T-cell (primary cell): ENCODE data around the gene TRIM10. TPM values are rescaled to one million over a fixed set of nuclear protein-coding genes. Genes with fewer than 3 reads are reported as not detected.

ENCODE experiments used
- ATAC-seq, 4 experiments: fragments of 200-7000 bp in 3 of 4; fragments of 150-1000 bp in 1 of 4; cut with Tn5 transposase; replicated peaks in 1 of 4; 1 replicate in 3 of 4; 2 replicates in 1 of 4; pipeline ENCODE4 v1.10.0; 2021; ENCODE audit warnings: moderate library complexity in 3 of 4, mild to moderate bottlenecking in 2 of 4, moderate number of reproducible peaks in 1 of 4
- CTCF ChIA-PET, 2 donors: fragments of 300-600 bp; sonication (Branson Sonifier 250); formaldehyde crosslinking; loops; one replicate each; lab custom pipeline; 2022; ENCODE audit warnings: antibody characterized with exemption in 2 of 2; lab: Charles Lee
- POLR2A ChIA-PET, 2 donors: fragments of 300-600 bp; sonication (Branson Sonifier 250); formaldehyde crosslinking; loops; one replicate each; lab custom pipeline; 2022; ENCODE audit warnings: antibody characterized with exemption in 2 of 2; lab: Charles Lee
- DNase-seq, 35 experiments: peaks; one replicate each; pipeline versions ENCODE4 v3.0.0 to v3.0.0-alpha.2; 2013 to 2023
- H3K27ac ChIP-seq: one replicate; pipeline ENCODE4 v1.5.1; 2013; ENCODE audit warnings: low read length
- H3K27me3 ChIP-seq, 2 experiments: replicated peaks in 1 of 2; 1 replicate in 1 of 2; 2 replicates in 1 of 2; pipeline versions ENCODE4 v1.6.1 to v1.7.0; 2013; ENCODE audit warnings: low read length in 1 of 2, mixed read lengths in 1 of 2; ENCODE audit not compliant: control insufficient read depth in 2 of 2, insufficient read depth in 2 of 2; ENCODE audit errors: extremely low read depth in 1 of 2
- H3K36me3 ChIP-seq, 2 donors: 1 replicate in 1 of 2; 2 replicates in 1 of 2; pipeline versions ENCODE4 v1.6.1 to v1.7.0; 2013; ENCODE audit warnings: low read length in 1 of 2; ENCODE audit not compliant: control insufficient read depth in 2 of 2, insufficient read depth in 1 of 2; ENCODE audit errors: extremely low read depth in 1 of 2
- H3K4me1 ChIP-seq, 2 experiments: 1 replicate in 1 of 2; 2 replicates in 1 of 2; pipeline versions ENCODE4 v1.6.1 to v1.7.0; 2013; ENCODE audit warnings: low read length in 2 of 2, mixed read lengths in 1 of 2; ENCODE audit not compliant: insufficient read depth in 2 of 2, control insufficient read depth in 1 of 2; ENCODE audit errors: extremely low read depth in 1 of 2
- H3K4me3 ChIP-seq, 2 donors: 1 replicate in 1 of 2; 2 replicates in 1 of 2; pipeline versions ENCODE4 v1.5.1 to v1.7.0; 2013; ENCODE audit warnings: mild to moderate bottlenecking in 2 of 2, low read length in 1 of 2, moderate library complexity in 1 of 2; ENCODE audit not compliant: control insufficient read depth in 1 of 2; ENCODE audit errors: extremely low read depth in 1 of 2
- H3K9me3 ChIP-seq: 2 replicates; pipeline ENCODE4 v1.7.0; 2013
- H3K27ac Mint-ChIP-seq, 2 donors: one replicate each; pipeline ENCODE4 v1.8.0; 2020 to 2021; ENCODE audit warnings: mild to moderate bottlenecking in 2 of 2, mixed read lengths in 2 of 2
- H3K27me3 Mint-ChIP-seq, 2 donors: one replicate each; pipeline ENCODE4 v1.8.0; 2021 to 2022; ENCODE audit warnings: mixed read lengths in 2 of 2
- H3K36me3 Mint-ChIP-seq: one replicate; pipeline ENCODE4 v1.8.0; 2021; ENCODE audit warnings: mixed read lengths
- H3K4me1 Mint-ChIP-seq, 3 donors: one replicate each; pipeline ENCODE4 v1.8.0; 2020 to 2022; ENCODE audit warnings: mixed read lengths in 3 of 3, mild to moderate bottlenecking in 1 of 3
- H3K4me3 Mint-ChIP-seq, 3 donors: one replicate each; pipeline ENCODE4 v1.8.0; 2020 to 2022; ENCODE audit warnings: mild to moderate bottlenecking in 3 of 3, mixed read lengths in 3 of 3, moderate library complexity in 3 of 3
- H3K9me3 Mint-ChIP-seq, 3 donors: one replicate each; pipeline ENCODE4 v1.8.0; 2020 to 2022; ENCODE audit warnings: mixed read lengths in 3 of 3
- WGBS: methylation state at CpG from one replicate; pipeline ENCODE4 v1.1.5; 2013; ENCODE audit warnings: missing lambda C conversion rate; ENCODE audit not compliant: insufficient coverage; 5-methylcytosine and 5-hydroxymethylcytosine counted together
- total RNA-seq, 35 experiments: library from RNA in 6 of 35; stranded (reverse) in 6 of 35; fragments of 120-200 nt in 1 of 35; gene quantifications; one replicate each; pipeline versions ENCODE4 v1.2.1 to v1.2.4 and lab custom pipeline; 2013 to 2026

The TRIM10 gene
- total RNA-seq, 5 donors from 2014 or later (not counting 1 experiment from before 2014, with no cell fraction given), result not detected

- ATAC-seq (no peak), DNase-seq (no peak)
- ChIA-PET CTCF (no interaction called here), POLR2A (no interaction called here)
- Histone ChIP-seq H3K4me1 (no peaks in the 10 kb centered on the region), H3K27ac (no peak overlapping the region), H3K27me3 (peaks cover 13 to 39% of the 10 kb centered on the region in 2 experiments), H3K36me3 (no peaks in the 10 kb centered on the region), H3K4me3 (no peak overlapping the region), H3K9me3 (no peaks in the 10 kb centered on the region)
- no peak overlapping the region for H3K27ac Mint-ChIP-seq
- no peaks in the 10 kb centered on the region for H3K36me3 Mint-ChIP-seq
- no peak overlapping the region for H3K4me3 Mint-ChIP-seq
- H3K4me1 Mint-ChIP-seq, result peaks cover 0 to 8% (median 4%) of the 10 kb centered on the region in 3 donors
- no peaks in the 10 kb centered on the region for H3K9me3 Mint-ChIP-seq
- WGBS, result 78% methylated on average over 9 of the region's 10 CpGs
- peaks cover 52 to 67% of the 10 kb centered on the region in 2 donors for H3K27me3 Mint-ChIP-seq
Observed at GRCh38 chr6:30112402-30112994, 48.5 kb downstream of the TRIM10 start.

- no peak overlapping the region for H3K4me3 ChIP-seq
- ChIA-PET POLR2A (no interaction called here), CTCF (no interaction called here)
- H3K27me3 Mint-ChIP-seq, result peaks cover 53 to 72% of the 10 kb centered on the region in 2 donors
- H3K9me3 ChIP-seq, result no peaks in the 10 kb centered on the region
- peaks cover 0 to 8% (median 4%) of the 10 kb centered on the region in 3 donors for H3K4me1 Mint-ChIP-seq
- ATAC-seq (no peak), DNase-seq (no peak)
- 64% methylated on average over 25 of the region's 27 CpGs for WGBS
- H3K4me1 ChIP-seq, result no peaks in the 10 kb centered on the region
- no peak overlapping the region for H3K27ac ChIP-seq
- H3K36me3 Mint-ChIP-seq, result no peaks in the 10 kb centered on the region
- H3K27ac Mint-ChIP-seq, result no peak overlapping the region
- no peaks in the 10 kb centered on the region for H3K36me3 ChIP-seq
- H3K27me3 ChIP-seq, result peaks cover 12 to 44% of the 10 kb centered on the region in 2 experiments
- no peak overlapping the region for H3K4me3 Mint-ChIP-seq
- H3K9me3 Mint-ChIP-seq, result no peaks in the 10 kb centered on the region
Observed at GRCh38 chr6:30111266-30111856, 49.6 kb downstream of the TRIM10 start.

DNA sequence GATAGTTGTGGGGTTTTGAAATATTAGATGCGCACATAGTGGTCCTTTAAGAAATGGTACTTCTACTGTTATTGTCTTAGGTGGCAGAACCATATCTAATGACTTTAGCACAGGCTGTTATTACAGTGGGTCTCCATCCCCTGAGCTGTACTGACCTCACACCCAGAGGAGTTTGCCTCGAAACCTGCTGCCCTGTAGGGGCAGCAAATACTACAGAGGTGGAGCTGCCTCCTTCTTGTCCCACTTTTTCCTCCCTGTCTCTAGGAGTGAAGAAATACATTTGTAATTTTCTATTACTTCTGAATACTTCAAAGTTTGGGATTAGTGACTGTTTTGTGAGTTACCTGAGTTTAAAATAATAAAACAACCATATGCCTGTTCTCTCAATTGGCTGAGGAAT is 56.4 kb downstream of the TRIM10 start:
- CTCF ChIA-PET, result interaction anchor here in 1 of 2 donors (0.6 to 3.5 kb wide), 3 partner anchors 21 to 296 kb away, joined by 4 to 115 read pairs (median 15); no protein-coding TSS in a partner anchor
- no peaks in the 10 kb centered on the region for H3K36me3 Mint-ChIP-seq
- H3K9me3 Mint-ChIP-seq, result no peaks in the 10 kb centered on the region
- peaks cover 27 to 44% of the 10 kb centered on the region in 2 donors for H3K27me3 Mint-ChIP-seq
- H3K4me1 Mint-ChIP-seq, result peaks cover 31 to 37% (median 36%) of the 10 kb centered on the region in 3 donors
- no peak overlapping the region for H3K27ac Mint-ChIP-seq
- peaks cover 12 to 50% of the 10 kb centered on the region in 2 experiments for H3K27me3 ChIP-seq
- no peaks in the 10 kb centered on the region for H3K9me3 ChIP-seq
- POLR2A ChIA-PET, result interaction anchor here in 1 of 2 donors (0.6 kb wide), 1 partner anchor 8 kb away, joined by 3 read pairs; no protein-coding TSS in a partner anchor
- DNase-seq (no peak), ATAC-seq (no peak)
- no peak overlapping the region for H3K4me3 Mint-ChIP-seq
- H3K27ac ChIP-seq, result no peak overlapping the region
- no CpG with 5 or more reads among the region's 2 CpGs for WGBS
- peaks cover 26 to 39% of the 10 kb centered on the region in 2 experiments for H3K4me1 ChIP-seq
- no peaks in the 10 kb centered on the region for H3K36me3 ChIP-seq
- no peak overlapping the region for H3K4me3 ChIP-seq

DNA sequence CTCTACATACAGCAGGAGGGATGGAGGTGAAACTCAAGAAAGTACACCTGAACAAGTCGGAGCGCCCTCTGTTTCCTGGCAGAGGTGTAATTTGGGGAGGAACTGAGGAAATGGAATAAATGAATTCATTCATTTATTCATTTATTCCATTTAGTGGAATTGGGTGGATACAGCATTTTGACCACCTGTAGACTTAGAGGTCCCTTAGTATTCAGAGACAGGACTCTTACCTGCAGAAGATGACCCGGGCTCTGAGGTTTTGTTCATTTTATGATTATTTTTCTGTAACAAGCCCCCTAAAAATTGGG is 57.2 kb downstream of the TRIM10 start:
- POLR2A ChIA-PET, result no interaction called here
- ATAC-seq (no peak), DNase-seq (no peak)
- Mint-ChIP-seq H3K27ac (no peak overlapping the region), H3K36me3 (no peaks in the 10 kb centered on the region), H3K4me3 (peak overlapping the region; percentile 82 to 86 (median 84)), H3K9me3 (no peaks in the 10 kb centered on the region), H3K27me3 (peaks cover 29 to 47% of the 10 kb centered on the region in 2 donors), H3K4me1 (peaks cover 32 to 41% (median 37%) of the 10 kb centered on the region in 3 donors)
- WGBS, result no CpG with 5 or more reads among the region's 3 CpGs
- H3K27ac ChIP-seq, result no peak overlapping the region
- no peaks in the 10 kb centered on the region for H3K9me3 ChIP-seq
- H3K4me3 ChIP-seq, result peak overlapping the region; percentile 51 to 86
- H3K27me3 ChIP-seq, result peaks cover 17 to 45% of the 10 kb centered on the region in 2 experiments
- H3K36me3 ChIP-seq, result no peaks in the 10 kb centered on the region
- CTCF ChIA-PET, result interaction anchor here (0.6 to 3.5 kb wide), 19 partner anchors 9 to 1447 kb away, joined by 3 to 115 read pairs (median 4); no protein-coding TSS in a partner anchor
- peaks cover 29 to 39% of the 10 kb centered on the region in 2 experiments for H3K4me1 ChIP-seq

DNA sequence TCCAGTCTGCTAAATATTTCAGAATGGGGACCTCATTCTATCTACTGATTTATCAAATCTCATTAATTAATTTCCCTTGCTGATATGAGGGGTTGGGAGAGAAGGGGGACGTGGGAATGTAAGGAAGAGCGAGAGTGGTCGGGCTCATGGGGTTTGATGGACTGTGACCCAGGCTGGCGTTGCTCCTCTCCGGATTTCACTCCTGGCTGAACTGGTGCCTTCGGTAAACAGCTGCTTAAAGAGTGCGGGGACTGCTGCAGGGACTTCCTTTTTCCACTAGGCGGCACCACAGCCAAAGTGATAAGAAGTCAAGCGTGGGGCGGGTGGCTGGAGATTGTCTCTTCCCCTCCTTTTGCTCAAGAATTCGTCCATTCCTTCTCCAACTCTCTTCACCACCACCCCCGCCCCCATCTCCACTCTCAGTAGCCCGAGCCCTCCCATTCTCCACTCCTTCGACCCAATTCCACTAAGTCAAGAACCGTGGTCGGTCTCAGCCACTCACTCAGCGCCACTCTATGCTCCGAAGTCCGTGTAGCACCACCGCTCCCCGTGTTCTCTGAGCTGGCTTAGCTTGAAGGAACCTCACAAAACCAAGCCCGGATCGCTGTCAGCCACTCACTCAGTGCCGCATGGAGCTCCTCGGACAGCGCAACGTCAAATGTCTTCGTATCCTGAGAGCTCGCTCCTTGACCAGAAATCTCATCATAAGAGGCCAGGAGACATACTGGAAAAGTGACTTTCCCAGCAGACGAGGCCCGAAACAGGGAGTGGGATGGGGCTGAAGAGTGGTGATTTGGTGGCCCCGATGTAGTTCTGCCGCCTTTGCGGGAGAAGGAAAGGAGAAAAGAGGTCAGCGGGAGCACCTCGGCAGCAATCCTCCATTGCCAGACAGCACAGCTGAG is 57.8 kb downstream of the TRIM10 start:
- 9% methylated on average over 28 of the region's 36 CpGs for WGBS
- CTCF ChIA-PET, result interaction anchor here (0.6 to 3.5 kb wide), 19 partner anchors 9 to 1447 kb away, joined by 3 to 115 read pairs (median 4); no protein-coding TSS in a partner anchor
- peaks cover 31 to 40% of the 10 kb centered on the region in 2 experiments for H3K4me1 ChIP-seq
- no peaks in the 10 kb centered on the region for H3K9me3 ChIP-seq
- POLR2A ChIA-PET, result no interaction called here
- H3K27ac Mint-ChIP-seq, result peak overlapping the region; percentile 63 to 77
- H3K36me3 Mint-ChIP-seq, result no peaks in the 10 kb centered on the region
- peak overlapping the region; percentile 51 to 86 for H3K4me3 ChIP-seq
- H3K27me3 Mint-ChIP-seq, result peaks cover 28 to 48% of the 10 kb centered on the region in 2 donors
- H3K4me1 Mint-ChIP-seq, result peaks cover 38 to 47% (median 42%) of the 10 kb centered on the region in 3 donors
- H3K4me3 Mint-ChIP-seq, result peak overlapping the region; percentile 82 to 86 (median 84)
- peak overlapping the region; percentile 21 for H3K27ac ChIP-seq
- peak; percentile 63 to 92 (median 78) for DNase-seq
- peaks cover 17 to 49% of the 10 kb centered on the region in 2 experiments for H3K27me3 ChIP-seq
- no peaks in the 10 kb centered on the region for H3K36me3 ChIP-seq
- peak; percentile 83 to 90 (median 86) for ATAC-seq
- H3K9me3 Mint-ChIP-seq, result no peaks in the 10 kb centered on the region
